MM.1S (cell line): Measurements from ENCODE around the gene NELFB.

ENCODE experiments used
- DNase-seq: peaks from one replicate; pipeline ENCODE4 v3.0.0-alpha.2; 2015
- H2AFZ ChIP-seq: fragments of 300-600 bp; sonication (generic); 2 replicates; pipeline ENCODE4 v1.6.0; 2016; ENCODE audit warnings: antibody characterized with exemption, low read length
- H3F3A ChIP-seq: fragments of 300-600 bp; sonication (generic); 2 replicates; pipeline ENCODE4 v1.6.1; 2016; ENCODE audit warnings: mild to moderate bottlenecking, antibody characterized with exemption, low read length, moderate library complexity, mixed read lengths; ENCODE audit not compliant: insufficient read depth
- H3K27ac ChIP-seq: fragments of 300-600 bp; sonication (generic); 2 replicates; pipeline ENCODE4 v1.5.1; 2016; ENCODE audit warnings: mild to moderate bottlenecking, low read length
- H3K27me3 ChIP-seq: fragments of 300-600 bp; sonication (generic); replicated peaks from 2 replicates; pipeline ENCODE4 v1.6.0; 2016; ENCODE audit warnings: low read length; ENCODE audit not compliant: insufficient read depth
- H3K36me3 ChIP-seq: fragments of 300-600 bp; sonication (generic); replicated peaks from 2 replicates; pipeline ENCODE4 v1.6.1; 2016; ENCODE audit warnings: mild to moderate bottlenecking, low read length, mixed read lengths; ENCODE audit not compliant: insufficient read depth
- H3K4me1 ChIP-seq: fragments of 300-600 bp; sonication (generic); 2 replicates; pipeline ENCODE4 v1.6.1; 2016; ENCODE audit warnings: low read length, mixed read lengths
- H3K4me2 ChIP-seq: fragments of 300-600 bp; sonication (generic); 2 replicates; pipeline ENCODE4 v1.6.0; 2016; ENCODE audit warnings: low read depth, low read length
- H3K4me3 ChIP-seq: fragments of 300-600 bp; sonication (generic); 2 replicates; pipeline ENCODE4 v1.5.1; 2016; ENCODE audit warnings: low read length, mixed read lengths
- H3K79me2 ChIP-seq: fragments of 300-600 bp; sonication (generic); 2 replicates; pipeline ENCODE4 v1.6.1; 2016; ENCODE audit warnings: mixed run types, low read length, mixed read lengths
- H3K9ac ChIP-seq: fragments of 300-600 bp; sonication (generic); 2 replicates; pipeline ENCODE4 v1.6.1; 2016; ENCODE audit warnings: low read length, mixed read lengths
- H3K9me2 ChIP-seq: fragments of 300-600 bp; sonication (generic); replicated peaks from 2 replicates; pipeline ENCODE4 v1.6.1; 2016; ENCODE audit warnings: mild to moderate bottlenecking, low read length, mixed read lengths; ENCODE audit not compliant: insufficient read depth
- H3K9me3 ChIP-seq: fragments of 300-600 bp; sonication (generic); replicated peaks from 2 replicates; pipeline ENCODE4 v1.6.1; 2016; ENCODE audit warnings: mild to moderate bottlenecking, low read length, mixed read lengths; ENCODE audit not compliant: insufficient read depth
- H4K20me1 ChIP-seq: fragments of 300-600 bp; sonication (generic); 2 replicates; pipeline ENCODE4 v1.6.1; 2016; ENCODE audit warnings: mild to moderate bottlenecking, low read length, moderate library complexity, mixed read lengths; ENCODE audit not compliant: insufficient read depth
- EZH2 ChIP-seq: fragments of 300-600 bp; sonication (generic); optimal IDR thresholded peaks from 2 replicates; pipeline ENCODE3; 2017; ENCODE audit warnings: low read depth, mild to moderate bottlenecking, antibody characterized with exemption, low read length, mixed read lengths
- EZH2phosphoT487 ChIP-seq: fragments of 300-600 bp; sonication (generic); IDR thresholded peaks from 2 replicates; pipeline ENCODE4 v1.6.1; 2018; ENCODE audit warnings: antibody characterized with exemption, low read length
- TF ChIP-seq, protein P1 (sequence below): fragments of 300-600 bp; sonication (generic); IDR thresholded peaks from 2 replicates; pipeline ENCODE4 v1.5.1; 2016; ENCODE audit warnings: antibody characterized with exemption, low read length, mixed read lengths

The NELFB gene

DNA sequence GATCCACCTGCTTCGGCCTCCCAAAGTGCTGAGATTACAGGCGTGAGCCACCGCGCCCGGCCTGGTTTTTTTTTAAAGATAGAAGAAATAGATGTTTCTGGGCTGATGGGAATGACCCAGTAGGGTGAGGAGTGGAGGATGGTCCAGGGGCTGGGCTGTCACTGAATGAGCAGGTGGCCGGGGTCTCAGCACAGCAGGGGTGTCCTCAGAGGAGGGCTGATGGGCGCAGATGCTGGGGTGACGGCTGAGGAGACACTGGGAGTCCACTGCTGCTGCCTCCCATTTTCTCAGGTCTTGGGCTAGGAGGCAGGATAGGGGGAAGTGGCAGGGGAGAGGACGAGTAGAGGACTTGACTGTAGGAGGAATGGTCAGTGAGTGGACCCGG, 20.1 kb downstream of the NELFB start:
- Histone ChIP-seq H3K9me3 (no peaks in the 10 kb centered on the region), H3K27me3 (no peaks in the 10 kb centered on the region), H3K9me2 (no peaks in the 10 kb centered on the region), H3K4me2 (no peak overlapping the region), H4K20me1 (no peaks in the 10 kb centered on the region), H3K79me2 (peaks cover 8% of the 10 kb centered on the region; the same call in 1 of the 2 replicates), H3K9ac (no peak overlapping the region), H3K27ac (no peak overlapping the region), H2AFZ (no peak overlapping the region), H3K36me3 (no peaks in the 10 kb centered on the region), H3F3A (no peaks in the 10 kb centered on the region), H3K4me1 (peaks cover 3% of the 10 kb centered on the region; the same call in 1 of the 2 replicates), H3K4me3 (no peak overlapping the region)
- TF ChIP-seq, protein P1, sequence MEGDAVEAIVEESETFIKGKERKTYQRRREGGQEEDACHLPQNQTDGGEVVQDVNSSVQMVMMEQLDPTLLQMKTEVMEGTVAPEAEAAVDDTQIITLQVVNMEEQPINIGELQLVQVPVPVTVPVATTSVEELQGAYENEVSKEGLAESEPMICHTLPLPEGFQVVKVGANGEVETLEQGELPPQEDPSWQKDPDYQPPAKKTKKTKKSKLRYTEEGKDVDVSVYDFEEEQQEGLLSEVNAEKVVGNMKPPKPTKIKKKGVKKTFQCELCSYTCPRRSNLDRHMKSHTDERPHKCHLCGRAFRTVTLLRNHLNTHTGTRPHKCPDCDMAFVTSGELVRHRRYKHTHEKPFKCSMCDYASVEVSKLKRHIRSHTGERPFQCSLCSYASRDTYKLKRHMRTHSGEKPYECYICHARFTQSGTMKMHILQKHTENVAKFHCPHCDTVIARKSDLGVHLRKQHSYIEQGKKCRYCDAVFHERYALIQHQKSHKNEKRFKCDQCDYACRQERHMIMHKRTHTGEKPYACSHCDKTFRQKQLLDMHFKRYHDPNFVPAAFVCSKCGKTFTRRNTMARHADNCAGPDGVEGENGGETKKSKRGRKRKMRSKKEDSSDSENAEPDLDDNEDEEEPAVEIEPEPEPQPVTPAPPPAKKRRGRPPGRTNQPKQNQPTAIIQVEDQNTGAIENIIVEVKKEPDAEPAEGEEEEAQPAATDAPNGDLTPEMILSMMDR = no peak
- TF ChIP-seq EZH2 (no peak), EZH2phosphoT487 (no peak)
- no peak for DNase-seq

- no peaks in the 10 kb centered on the region for H3K27me3 ChIP-seq
- H4K20me1 ChIP-seq = no peaks in the 10 kb centered on the region
Measured at GRCh38 chr9:137275588-137276472, 20.7 kb downstream of the NELFB start.

DNA sequence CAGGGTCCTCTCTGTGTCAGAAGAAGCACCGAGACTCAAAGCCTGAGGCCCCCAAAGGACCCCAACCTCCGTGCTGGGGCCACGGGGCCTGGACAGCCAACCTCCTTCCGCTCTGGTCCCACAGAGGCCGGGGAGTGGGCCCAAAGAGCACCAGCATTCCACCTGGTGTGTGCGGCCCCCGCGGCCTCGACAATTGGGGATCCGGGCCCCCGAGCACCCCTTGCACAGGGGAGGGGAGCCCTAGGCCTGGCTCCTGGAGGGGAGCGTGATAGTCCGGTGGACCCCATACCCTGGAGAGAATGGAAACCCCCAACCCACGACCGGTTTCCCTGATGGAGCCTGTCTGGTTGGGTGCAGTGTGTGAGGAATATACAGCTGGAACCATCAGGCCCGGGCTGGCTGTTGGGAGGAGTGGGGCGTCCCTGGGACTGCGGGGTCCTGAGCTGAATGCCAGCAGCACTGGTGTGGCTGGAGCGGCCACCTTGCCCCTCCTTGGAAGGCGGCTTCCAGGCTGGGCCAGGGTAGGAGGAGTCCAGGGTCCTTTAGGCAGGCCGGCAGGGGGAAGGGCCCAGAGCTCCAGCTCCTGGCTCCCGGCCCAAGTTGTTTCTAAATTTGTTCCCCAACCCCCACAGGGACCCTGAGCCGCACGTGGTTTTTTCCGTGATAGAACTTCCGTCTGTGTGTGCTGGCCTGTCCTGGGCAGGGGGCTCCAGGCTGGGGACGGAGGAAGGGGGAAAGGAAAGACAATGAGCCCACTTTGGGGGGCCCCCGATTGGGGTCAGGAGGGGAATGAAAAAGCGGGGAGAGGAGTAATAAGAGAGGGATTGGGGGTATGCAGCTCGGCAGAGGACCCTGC, 21.6 kb downstream of the NELFB start:
- H3K4me3 ChIP-seq = no peak overlapping the region; the same call in 1 of the 2 replicates
- H3F3A ChIP-seq = no peaks in the 10 kb centered on the region
- H4K20me1 ChIP-seq = no peaks in the 10 kb centered on the region
- peak overlapping the region; percentile 75; the same call in 1 of the 2 replicates for H2AFZ ChIP-seq
- TF ChIP-seq, protein P1 = no peak
- TF ChIP-seq EZH2 (no peak), EZH2phosphoT487 (no peak)
- H3K4me2 ChIP-seq = peak overlapping the region; percentile 79; the same call in 1 of the 2 replicates
- no peaks in the 10 kb centered on the region for H3K36me3 ChIP-seq
- no peak for DNase-seq
- peaks cover 8% of the 10 kb centered on the region; the same call in 1 of the 2 replicates for H3K79me2 ChIP-seq
- H3K27me3 ChIP-seq = no peaks in the 10 kb centered on the region
- peaks cover 3% of the 10 kb centered on the region; the same call in 1 of the 2 replicates for H3K4me1 ChIP-seq
- peak overlapping the region; percentile 70; the same call in 1 of the 2 replicates for H3K9ac ChIP-seq
- H3K9me3 ChIP-seq = no peaks in the 10 kb centered on the region
- H3K9me2 ChIP-seq = no peaks in the 10 kb centered on the region
- H3K27ac ChIP-seq = no peak overlapping the region

More at GRCh38 chr9:137275588-137276472, 20.7 kb downstream of the NELFB start:
- Histone ChIP-seq H3K9me2 (no peaks in the 10 kb centered on the region), H3F3A (no peaks in the 10 kb centered on the region), H3K36me3 (no peaks in the 10 kb centered on the region), H3K9ac (no peak overlapping the region), H3K79me2 (peaks cover 8% of the 10 kb centered on the region; the same call in 1 of the 2 replicates), H3K27ac (no peak overlapping the region), H3K4me1 (peaks cover 3% of the 10 kb centered on the region; the same call in 1 of the 2 replicates), H3K4me3 (no peak overlapping the region), H3K9me3 (no peaks in the 10 kb centered on the region), H2AFZ (no peak overlapping the region), H3K4me2 (no peak overlapping the region)
- no peak for DNase-seq
- TF ChIP-seq EZH2phosphoT487 = no peak
- TF ChIP-seq, protein P1 = no peak
- no peak for TF ChIP-seq EZH2
